CD1c-positive myeloid dendritic cell (primary cell): Measurements from ENCODE around the gene PCBP2.
"Not testable (repeated sequence)": the region's sequence is repeated elsewhere in the genome, so short reads cannot be mapped to it uniquely, and the experiment has no call there.

Experiments used
- DNase-seq: peaks from one replicate; pipeline ENCODE4 v3.0.0-alpha.2; 2016; ENCODE audit errors: extremely low spot score

The PCBP2 gene

DNA sequence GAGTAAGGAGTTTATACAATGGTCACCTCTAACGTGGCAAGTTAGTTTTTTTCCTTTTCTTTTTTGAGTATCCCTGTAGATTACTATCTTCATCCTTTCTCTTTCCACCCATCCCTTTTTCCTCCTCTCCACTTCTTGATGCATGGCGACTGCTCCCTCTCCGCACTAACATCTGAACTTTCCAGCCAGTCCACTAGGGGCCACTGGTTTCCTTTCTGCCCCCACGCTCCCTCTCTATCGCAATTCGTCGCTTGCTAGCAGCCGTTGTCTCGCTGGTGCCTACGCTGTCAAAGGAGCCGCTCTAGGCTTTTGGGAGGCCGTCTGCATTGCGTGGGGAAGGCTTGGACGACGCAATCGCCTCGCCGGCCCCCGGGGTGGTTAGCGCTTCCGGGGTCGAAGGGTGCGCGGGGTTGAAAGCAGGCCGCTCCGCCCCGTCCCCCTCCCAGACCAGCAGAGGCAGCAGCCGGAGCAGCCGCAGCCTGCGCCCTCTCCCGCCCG lies at the start of gene PCBP2:
TSS of gene PCBP2 (plus strand) at position 442 of the 498 bp plus-strand sequence. CDS start 2,699 bp downstream, outside the sequence.
- peak; percentile 99 for DNase-seq

DNA sequence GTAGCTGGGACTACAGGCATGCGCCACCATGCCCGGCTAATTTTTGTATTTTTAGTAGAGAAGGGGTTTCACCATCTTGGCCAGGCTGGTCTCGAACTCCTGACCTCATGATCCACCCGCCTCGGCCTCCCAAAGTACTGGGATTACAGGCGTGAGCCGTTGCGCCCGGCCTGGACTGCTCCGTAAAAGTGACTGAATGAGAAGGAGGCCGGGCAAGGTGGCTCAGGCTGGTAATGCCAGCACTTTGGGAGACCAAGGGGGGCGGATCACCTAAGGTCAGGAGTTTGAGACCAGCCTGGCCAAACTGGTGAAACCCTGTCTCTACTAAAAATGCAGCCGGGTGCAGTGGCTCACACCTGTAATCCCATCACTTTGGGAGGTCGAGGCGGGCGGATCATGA lies 49.6 kb upstream of the PCBP2 start:
- DNase-seq: not testable (repeated sequence)

DNA sequence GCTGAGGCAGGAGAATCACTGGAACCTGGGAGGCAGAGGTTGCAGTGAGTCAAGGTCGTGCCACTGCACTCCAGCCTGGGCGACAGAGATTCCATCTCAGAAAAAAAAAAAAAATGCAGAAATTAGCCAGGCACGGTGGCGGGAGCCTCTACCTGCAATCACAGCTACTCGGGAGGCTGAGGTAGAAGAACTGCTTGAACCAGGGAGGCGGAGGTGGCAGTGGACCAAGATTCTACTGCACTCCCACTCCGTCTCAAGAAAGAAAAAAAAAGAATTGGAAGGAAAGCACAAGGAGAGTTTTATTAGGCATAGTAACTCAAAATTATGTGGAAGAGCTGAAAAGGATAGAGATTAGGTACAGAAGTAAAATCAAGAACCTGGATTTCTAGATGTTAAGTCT lies 49.0 kb upstream of the PCBP2 start:
- no peak for DNase-seq

DNA sequence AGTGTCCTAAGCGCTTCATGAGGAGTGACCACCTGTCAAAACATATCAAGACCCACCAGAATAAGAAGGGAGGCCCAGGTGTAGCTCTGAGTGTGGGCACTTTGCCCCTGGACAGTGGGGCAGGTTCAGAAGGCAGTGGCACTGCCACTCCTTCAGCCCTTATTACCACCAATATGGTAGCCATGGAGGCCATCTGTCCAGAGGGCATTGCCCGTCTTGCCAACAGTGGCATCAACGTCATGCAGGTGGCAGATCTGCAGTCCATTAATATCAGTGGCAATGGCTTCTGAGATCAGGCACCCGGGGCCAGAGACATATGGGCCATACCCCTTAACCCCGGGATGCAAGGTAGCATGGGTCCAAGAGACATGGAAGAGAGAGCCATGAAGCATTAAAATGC lies 41.0 kb upstream of the PCBP2 start:
- DNase-seq: no peak

DNA sequence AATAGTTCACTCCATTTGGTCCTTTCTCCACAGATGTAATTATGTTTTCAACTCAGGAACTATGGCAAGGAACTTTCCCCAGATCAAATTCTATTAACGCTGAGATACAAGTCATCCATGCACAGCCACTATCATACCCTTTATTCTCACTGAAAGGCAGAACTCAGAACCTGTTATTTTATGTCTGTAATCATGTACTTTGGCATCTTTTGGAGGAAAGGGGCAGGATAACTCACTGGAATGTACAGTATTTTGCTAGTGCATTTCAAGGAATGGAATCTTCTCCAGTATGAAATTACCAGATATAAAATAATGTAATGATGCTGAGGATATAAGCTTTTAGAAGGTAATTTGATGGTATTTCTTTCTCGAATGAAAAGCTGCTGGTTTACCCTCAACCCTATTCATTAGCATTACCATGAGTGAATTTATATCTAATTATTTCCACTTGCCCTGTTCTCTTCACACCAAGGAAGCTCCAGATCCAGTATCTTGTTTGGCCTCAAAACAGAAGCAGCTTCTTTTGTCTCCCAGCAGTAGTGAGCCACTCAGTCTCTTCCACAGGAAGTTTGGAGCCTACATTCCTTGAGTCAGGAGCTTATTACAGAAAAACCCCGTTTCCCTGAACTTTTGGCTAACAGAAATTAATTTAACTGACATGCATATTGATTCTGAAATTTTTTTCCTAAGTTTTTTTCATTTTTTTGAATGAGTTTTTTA lies 38.3 kb upstream of the PCBP2 start:
- no peak for DNase-seq

DNA sequence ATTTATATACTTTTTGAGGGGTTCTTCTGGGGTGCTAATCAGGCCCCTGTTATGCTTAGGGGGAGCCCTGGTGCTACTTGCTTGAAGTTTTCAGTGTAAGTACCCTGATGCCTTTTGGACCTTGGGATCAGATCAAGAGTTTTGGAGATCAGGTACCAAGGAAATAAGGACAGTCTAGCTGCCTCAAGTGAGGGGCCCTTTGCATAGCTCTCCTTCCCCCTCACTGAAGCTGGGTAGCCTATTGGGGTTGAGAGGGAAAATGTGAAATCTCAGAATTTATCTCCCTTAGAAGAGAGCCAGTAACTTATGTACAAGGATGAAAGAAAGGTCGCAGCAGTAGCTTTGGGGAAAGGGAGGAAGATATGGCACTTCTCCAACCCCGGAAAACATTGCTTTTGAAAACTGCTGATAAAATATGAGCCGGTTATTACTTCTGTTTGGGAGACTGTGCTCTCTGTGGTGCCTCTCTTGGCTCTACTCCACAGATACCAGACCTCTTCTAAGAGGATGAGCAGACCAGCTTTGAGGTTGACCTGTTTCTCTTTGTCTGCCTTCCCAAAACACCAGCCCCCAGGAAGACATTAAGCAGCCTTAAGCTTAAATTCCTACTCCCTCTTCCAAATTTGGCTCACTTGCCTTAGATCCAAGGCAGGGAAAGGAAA lies 37.0 kb upstream of the PCBP2 start:
- DNase-seq: no peak

DNA sequence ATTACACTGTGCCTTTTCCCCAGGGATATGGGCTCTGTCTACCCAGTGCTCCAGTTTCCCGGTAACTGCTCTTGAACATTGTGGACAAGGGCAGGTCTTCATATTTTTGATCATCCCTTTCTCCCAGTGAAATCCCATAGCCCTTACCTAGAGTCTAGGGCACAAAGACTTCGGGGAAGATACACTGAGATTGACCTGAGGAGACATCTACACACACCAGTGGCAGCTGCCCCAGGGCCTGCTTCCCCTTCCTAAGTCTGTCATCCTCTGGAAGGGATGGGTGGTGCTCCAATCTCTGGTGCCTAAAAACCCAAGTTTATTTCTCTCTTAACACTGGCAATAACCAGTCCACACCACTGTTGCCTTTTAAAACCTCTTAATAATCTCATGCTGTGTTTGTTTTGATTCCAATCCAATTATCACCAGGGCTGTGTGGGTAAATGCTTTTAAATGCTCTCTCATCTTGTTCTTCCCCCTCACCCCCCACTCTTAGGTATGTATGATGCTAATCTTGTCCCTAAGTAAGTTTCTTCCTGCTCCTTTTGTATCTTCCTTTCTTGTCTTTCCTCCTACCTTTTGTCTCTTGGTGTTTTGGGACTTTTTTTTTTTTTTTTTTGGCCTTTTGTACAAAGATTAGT lies 36.0 kb upstream of the PCBP2 start:
- not testable (repeated sequence) for DNase-seq

DNA sequence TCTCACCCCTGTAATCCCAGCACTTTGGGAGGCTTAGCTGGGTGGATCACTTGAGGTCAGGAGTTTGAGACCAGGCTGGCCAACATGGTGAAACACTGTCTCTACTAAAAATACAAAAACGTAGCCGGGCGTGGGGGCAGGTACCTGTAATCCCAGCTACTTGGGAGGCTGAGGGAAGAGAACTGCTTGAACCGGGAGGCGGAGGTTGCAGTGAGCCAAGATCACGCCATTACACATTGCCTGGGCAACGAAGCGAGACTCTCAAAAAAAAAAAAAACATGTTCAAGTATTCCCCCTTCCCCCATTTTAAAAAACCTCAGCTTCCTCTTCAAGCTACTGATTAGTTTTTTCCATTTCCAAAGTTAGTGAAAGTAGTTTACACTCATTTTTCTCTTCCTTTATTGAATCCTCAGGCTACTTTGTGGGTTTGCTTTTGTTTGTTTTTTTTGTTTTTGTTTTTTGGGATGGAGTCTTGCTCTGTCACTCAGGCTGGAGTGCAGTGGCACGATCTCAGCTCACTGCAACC lies 34.5 kb upstream of the PCBP2 start:
- peak; percentile 85 for DNase-seq

DNA sequence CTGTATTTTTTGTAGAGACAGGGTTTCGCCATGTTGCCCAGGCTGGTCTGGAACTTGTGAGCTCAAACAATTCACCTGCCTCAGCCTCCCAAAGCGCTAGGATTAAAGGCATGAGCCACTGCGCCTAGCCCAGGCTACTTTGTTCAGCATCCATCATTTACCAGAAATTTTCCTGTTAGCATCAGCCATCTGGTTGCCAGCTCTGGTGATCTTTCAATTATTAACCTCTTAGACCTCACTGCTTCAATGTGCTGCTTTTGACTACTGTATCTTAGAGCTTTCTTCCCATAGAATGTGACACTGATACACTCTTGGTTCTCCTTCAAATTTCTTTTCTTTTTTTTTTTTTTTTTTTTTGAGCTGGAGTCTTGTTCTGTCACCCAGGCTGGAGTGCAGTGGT lies 33.7 kb upstream of the PCBP2 start:
- no peak for DNase-seq

DNA sequence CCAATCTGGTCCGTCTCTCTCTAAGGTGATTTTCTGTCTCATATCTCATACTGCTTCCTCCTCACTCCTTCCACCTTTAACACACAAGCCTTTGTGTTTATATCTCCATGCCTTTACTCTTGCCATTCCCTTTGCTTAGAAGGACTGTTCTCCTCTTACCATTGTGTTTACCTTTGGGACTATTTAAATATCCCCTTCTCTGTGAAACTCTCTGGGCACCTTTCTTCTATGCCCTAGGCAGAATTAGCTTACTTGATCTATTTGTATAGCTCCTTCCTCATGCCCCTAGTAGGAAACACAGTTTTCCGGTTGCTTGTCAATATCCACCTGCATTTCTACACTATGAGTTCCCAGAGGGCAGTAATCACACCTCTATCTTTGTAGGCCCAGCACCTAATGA lies 32.1 kb upstream of the PCBP2 start:
- no peak for DNase-seq

DNA sequence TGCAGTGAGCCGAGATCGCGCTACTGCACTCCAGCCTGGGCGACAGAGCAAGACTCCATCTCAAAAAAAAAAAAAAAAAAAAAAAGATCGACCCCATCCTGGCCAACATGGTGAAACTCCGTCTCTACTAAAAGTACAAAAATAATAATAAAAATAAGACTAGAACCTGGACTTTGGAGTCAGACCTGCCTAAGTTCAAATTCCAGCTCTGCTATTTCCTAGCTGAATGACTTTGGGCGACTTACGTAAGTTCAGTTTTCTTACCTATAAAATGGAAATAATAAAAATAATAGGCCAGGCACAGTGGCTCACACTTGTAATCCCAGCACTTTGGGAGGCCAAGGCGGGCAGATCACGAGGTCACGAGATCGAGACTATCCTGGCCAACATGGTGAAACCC lies 29.7 kb upstream of the PCBP2 start:
- DNase-seq: not testable (repeated sequence)

DNA sequence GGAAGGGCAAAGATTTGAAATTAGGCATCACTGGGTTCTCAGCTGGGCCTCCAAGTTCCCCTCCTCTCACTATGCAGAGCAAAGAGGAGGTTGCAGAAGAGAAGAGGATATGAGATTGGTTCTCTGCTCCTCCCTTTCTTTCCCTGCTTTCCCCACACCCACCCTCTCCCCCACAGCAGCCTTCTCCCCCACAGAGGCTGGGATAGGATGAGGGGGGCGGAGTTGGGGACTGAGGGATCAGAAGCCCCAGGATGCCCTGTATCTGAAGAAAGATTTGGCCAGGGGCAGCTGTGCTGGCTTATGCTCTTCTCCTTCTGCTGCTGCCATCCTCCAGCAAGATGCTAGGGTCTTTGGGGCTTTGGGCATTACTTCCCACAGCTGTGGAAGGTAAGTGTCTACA lies 28.3 kb upstream of the PCBP2 start, which contains the start of gene AMHR2:
TSS of gene AMHR2 (plus strand) at position 259 of the 400 bp plus-strand sequence. CDS start at position 339, 80 bp downstream.
- no peak for DNase-seq

DNA sequence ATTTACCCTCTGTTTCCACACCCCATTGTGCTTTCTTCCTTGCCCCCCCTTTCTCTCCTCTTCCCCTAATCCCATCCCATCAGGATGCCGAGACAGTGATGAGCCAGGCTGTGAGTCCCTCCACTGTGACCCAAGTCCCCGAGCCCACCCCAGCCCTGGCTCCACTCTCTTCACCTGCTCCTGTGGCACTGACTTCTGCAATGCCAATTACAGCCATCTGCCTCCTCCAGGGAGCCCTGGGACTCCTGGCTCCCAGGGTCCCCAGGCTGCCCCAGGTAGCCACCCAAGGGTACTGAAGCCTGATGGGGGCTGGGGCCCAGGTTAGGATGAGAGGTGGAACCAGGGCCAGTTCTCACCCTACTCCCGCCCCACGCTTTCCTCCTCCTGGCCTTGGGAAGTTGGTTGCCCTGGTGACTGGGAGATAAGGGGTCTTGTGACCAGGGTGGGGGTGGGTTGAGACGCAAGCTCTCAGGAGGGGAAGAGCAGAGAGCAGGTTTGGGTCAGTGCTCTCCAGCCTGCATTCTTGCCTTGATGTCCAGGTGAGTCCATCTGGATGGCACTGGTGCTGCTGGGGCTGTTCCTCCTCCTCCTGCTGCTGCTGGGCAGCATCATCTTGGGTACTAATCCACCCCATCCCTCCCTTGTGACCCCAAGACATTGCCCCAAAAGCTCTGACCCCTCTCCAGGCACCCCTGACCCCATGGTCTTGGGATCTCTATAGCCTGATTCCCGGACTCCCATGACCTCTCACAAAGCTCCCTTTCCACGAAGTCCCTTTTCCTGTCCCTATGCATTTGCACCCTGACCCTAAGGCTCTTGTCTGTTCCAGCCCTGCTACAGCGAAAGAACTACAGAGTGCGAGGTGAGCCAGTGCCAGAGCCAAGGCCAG lies 27.0 kb upstream of the PCBP2 start:
- no peak for DNase-seq

DNA sequence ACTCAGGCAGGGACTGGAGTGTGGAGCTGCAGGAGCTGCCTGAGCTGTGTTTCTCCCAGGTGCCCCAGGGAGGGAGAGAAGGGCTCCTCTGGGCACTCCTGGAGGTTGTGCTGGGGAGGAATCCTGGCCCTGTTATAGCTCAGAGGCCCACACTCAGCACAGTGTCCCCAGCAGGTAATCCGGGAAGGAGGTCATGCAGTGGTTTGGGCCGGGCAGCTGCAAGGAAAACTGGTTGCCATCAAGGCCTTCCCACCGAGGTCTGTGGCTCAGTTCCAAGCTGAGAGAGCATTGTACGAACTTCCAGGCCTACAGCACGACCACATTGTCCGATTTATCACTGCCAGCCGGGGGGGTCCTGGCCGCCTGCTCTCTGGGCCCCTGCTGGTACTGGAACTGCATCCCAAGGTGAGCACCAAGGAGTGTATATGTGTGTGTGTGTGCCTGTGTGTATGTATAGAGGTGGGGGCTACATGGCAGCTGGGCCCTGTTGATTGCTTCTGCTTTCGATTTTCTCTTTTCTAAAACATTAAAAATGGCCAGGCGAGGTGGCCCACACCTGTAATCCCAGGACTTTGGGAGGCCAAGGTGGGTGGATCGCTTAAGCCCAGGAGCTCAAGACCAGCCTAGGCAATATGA lies 26.3 kb upstream of the PCBP2 start:
- DNase-seq: no peak

DNA sequence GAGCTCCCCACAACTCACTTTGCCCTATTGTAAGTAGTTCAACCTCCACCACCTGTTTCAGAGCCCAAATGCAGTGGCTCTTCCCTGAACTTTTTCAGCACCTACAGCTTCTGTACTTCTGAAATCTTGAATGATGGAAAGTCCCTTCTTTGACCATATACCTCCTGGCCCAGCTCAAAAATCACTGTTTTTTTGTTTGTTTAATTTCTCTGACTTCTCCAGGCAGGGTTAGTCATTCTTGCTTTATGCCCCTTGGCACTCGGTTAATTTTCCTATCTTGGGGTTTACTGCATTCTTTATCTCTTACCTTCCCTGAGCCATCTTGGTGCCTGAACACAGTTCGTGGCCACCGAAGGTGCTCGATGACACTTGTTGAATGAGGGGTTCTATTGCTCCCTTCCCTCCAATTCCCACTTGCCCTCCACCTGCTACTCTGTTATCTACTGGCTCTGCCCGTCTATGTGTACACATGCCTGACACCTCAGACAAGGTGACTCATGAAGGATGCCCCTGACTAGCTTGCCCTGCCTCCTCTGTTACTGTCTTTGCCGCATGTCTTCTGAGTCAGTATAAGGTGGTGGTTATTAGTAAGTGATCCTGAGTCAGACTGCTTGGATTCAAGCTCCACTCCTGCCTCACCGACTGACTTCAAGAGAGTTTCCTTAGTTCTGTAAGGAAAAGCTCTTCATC lies 23.9 kb upstream of the PCBP2 start:
- no peak for DNase-seq

DNA sequence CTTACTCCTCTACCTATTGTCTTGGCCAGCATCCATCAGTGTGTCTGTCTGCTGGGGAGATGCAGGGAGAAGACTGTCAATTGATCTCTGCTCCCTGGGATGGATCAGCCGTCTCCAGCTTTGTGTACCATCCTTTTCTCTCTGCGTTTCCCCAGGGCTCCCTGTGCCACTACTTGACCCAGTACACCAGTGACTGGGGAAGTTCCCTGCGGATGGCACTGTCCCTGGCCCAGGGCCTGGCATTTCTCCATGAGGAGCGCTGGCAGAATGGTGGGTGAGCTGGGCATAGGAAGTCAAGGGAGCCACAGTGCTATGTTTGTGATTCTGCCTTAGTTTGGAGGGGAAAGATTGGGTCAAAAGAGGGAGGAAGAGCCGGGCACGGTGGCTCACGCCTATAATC lies 23.2 kb upstream of the PCBP2 start:
- no peak for DNase-seq

DNA sequence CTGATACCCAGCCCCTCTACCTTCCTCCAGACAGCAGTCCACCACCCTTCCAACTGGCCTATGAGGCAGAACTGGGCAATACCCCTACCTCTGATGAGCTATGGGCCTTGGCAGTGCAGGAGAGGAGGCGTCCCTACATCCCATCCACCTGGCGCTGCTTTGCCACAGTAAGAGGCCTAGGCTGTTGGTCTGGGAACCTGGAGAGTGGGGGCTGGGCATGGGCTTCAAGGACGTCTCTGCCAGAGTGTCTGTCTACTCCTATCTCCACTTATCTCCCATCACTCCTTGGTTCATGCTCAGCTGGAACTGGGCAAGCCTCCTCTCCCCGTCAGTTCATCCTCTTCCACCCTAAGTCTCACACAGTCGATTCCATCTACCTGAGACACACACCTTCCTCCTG lies 21.8 kb upstream of the PCBP2 start:
- DNase-seq: no peak

DNA sequence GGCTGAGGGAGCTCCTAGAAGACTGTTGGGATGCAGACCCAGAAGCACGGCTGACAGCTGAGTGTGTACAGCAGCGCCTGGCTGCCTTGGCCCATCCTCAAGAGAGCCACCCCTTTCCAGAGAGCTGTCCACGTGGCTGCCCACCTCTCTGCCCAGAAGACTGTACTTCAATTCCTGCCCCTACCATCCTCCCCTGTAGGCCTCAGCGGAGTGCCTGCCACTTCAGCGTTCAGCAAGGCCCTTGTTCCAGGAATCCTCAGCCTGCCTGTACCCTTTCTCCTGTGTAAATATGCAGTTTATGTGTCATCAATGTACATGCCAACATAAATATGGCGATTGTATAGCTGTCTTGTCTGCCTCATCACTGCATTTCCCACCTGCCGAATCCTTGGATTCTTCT lies 20.7 kb upstream of the PCBP2 start:
- DNase-seq: no peak

DNA sequence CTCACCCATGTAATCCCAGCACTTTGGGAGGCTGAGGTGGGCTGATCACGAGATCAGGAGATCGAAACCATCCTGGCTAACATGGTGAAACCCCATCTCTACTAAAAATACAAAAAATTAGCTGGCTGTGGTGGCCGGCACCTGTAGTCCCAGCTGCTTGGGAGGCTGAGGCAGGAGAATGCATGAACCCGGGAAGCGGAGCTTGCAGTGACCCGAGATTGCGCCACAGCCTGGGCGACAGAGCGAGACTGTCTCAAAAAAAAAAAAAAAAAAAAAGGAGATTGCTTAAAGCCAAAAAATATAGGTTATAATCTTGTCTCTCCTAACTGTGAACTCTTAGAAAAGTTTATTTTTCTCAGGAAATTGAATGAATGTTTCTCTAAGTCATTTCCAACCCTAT lies 16.6 kb upstream of the PCBP2 start:
- not testable (repeated sequence) for DNase-seq

DNA sequence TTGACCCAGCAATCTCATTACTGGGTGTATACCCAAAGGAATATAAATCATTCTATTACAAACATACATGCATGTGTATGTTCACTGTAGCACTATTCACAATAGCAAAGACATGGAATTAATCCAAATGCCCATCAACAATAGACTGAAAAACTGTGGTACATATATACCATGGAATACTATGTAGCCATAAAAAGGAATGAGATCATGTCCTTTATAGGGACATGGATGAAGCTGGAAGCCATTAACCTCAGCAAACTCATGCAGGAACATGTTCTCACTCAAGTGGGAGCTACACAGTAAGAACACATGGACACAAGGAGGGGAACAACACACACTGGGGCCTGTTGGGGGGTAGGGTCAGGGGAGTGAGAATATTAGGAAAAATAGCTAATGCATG lies 12.3 kb upstream of the PCBP2 start:
- not testable (repeated sequence) for DNase-seq
